ENCODE results near the gene IPO5. TPM values are rescaled to one million over a fixed set of nuclear protein-coding genes. Genes with fewer than 3 reads are reported as not detected.

Gene IPO5
- total RNA-seq, 1 experiment from 2014 or later: 126 TPM

- H3K9me3 ChIP-seq (ENCODE audit: insufficient read depth, low read depth): no peaks in the 10 kb centered on the region
- no peaks in the 10 kb centered on the region for H3K27me3 ChIP-seq (ENCODE audit: insufficient read depth, low read depth)
- H3K9me2 ChIP-seq (ENCODE audit: insufficient read depth): no peaks in the 10 kb centered on the region
- H4K20me1 ChIP-seq (ENCODE audit: insufficient read depth): peaks cover 34% of the 10 kb centered on the region
- peak overlapping the region; percentile 21; the same call in 1 of the 2 replicates for H3K27ac ChIP-seq
- BruUV-seq (replicated peaks): no TSS peak
- ChIA-PET POLR2A (ENCODE audit: unreplicated experiment) (interaction anchor here (0.7 kb wide), 1 partner anchor 23 kb away, joined by 4 read pairs; no protein-coding TSS in a partner anchor), CTCF (no interaction called here)
- H2AFZ ChIP-seq: no peak overlapping the region
- TF ChIP-seq EZH2 (IDR thresholded peaks at IDR 0.05; ENCODE audit: low read depth): no peak
- TF ChIP-seq CTCF (conservative IDR thresholded peaks at IDR 0.05): no peak
- peak overlapping the region; percentile 91 for H3K4me2 ChIP-seq
- peaks cover 63% of the 10 kb centered on the region for H3K79me2 ChIP-seq (ENCODE audit: low read depth)
- peaks cover 18% of the 10 kb centered on the region for H3K36me3 ChIP-seq (ENCODE audit: low read depth)
- H3K4me1 ChIP-seq (replicated peaks; ENCODE audit: insufficient read depth): peaks cover 21% of the 10 kb centered on the region
- intact Hi-C loops (cut with micrococcal nuclease; ENCODE audit: unreplicated experiment): no loop called here
- peaks cover 15% of the 10 kb centered on the region; the same call in 1 of the 2 replicates for H3F3A ChIP-seq (ENCODE audit: insufficient read depth, low read depth)
- H3K4me3 ChIP-seq: peak overlapping the region; percentile 92
- no peak for DNase-seq
Measured at GRCh38 chr13:97979051-97979450, 25.6 kb downstream of the IPO5 start.

DNA sequence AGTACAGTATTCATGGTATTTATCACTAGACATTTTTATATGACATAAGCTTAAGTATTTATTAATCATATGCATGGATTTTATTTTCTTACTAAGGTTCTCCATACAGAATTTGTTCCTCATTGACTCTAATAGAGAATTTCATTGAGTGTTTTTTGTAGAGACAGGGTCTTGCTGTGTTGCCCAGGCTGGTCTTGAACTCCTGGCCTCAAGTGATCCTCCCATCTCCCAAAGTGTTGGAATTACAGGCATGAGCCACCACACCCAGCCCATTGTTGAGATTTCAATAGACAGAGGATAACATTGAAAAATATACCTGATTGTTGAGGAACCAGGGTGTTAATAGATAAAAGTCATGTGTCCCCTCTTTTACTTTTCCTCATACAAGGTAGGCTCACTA lies 26.1 kb downstream of the IPO5 start:
- H4K20me1 ChIP-seq (ENCODE audit: insufficient read depth): peaks cover 34% of the 10 kb centered on the region
- ChIA-PET POLR2A (ENCODE audit: unreplicated experiment) (interaction anchor here (0.7 kb wide), 1 partner anchor 22 kb away, joined by 4 read pairs; no protein-coding TSS in a partner anchor), CTCF (no interaction called here)
- H3K4me3 ChIP-seq: peak overlapping the region; percentile 92; the same call in 1 of the 2 replicates
- H3K4me1 ChIP-seq (replicated peaks; ENCODE audit: insufficient read depth): peaks cover 21% of the 10 kb centered on the region
- peaks cover 63% of the 10 kb centered on the region for H3K79me2 ChIP-seq (ENCODE audit: low read depth)
- peak overlapping the region; percentile 91; the same call in 1 of the 2 replicates for H3K4me2 ChIP-seq
- H3K27ac ChIP-seq: no peak overlapping the region
- intact Hi-C loops (cut with micrococcal nuclease; ENCODE audit: unreplicated experiment): no loop called here
- no TSS peak for BruUV-seq (replicated peaks)
- H3K36me3 ChIP-seq (ENCODE audit: low read depth): peaks cover 23% of the 10 kb centered on the region
- H3K27me3 ChIP-seq (ENCODE audit: insufficient read depth, low read depth): no peaks in the 10 kb centered on the region
- H3K9me3 ChIP-seq (ENCODE audit: insufficient read depth, low read depth): no peaks in the 10 kb centered on the region
- no peak for DNase-seq
- TF ChIP-seq CTCF (conservative IDR thresholded peaks at IDR 0.05): no peak
- no peak for TF ChIP-seq EZH2 (IDR thresholded peaks at IDR 0.05; ENCODE audit: low read depth)
- H3F3A ChIP-seq (ENCODE audit: insufficient read depth, low read depth): peaks cover 15% of the 10 kb centered on the region; the same call in 1 of the 2 replicates
- no peaks in the 10 kb centered on the region for H3K9me2 ChIP-seq (ENCODE audit: insufficient read depth)
- H2AFZ ChIP-seq: no peak overlapping the region

GRCh38 chr13:97982286-97982685 lies 28.8 kb downstream of the IPO5 start:
- H3K4me2 ChIP-seq: no peak overlapping the region
- intact Hi-C loops (cut with micrococcal nuclease; ENCODE audit: unreplicated experiment): loop anchor here (2.0 kb wide), 1 partner anchor 71 kb away; no protein-coding TSS in a partner anchor
- H3K36me3 ChIP-seq (ENCODE audit: low read depth): peaks cover 48% of the 10 kb centered on the region

More at GRCh38 chr13:97982286-97982685, 28.8 kb downstream of the IPO5 start:
- Histone ChIP-seq H3F3A (ENCODE audit: insufficient read depth, low read depth) (peaks cover 10% of the 10 kb centered on the region; the same call in 1 of the 2 replicates), H3K27ac (no peak overlapping the region), H4K20me1 (ENCODE audit: insufficient read depth) (peaks cover 40% of the 10 kb centered on the region), H3K9me2 (ENCODE audit: insufficient read depth) (no peaks in the 10 kb centered on the region), H3K79me2 (ENCODE audit: low read depth) (peaks cover 59% of the 10 kb centered on the region), H2AFZ (no peak overlapping the region), H3K4me1 (replicated peaks; ENCODE audit: insufficient read depth) (peaks cover 21% of the 10 kb centered on the region), H3K27me3 (ENCODE audit: insufficient read depth, low read depth) (no peaks in the 10 kb centered on the region), H3K4me3 (no peak overlapping the region), H3K9me3 (ENCODE audit: insufficient read depth, low read depth) (no peaks in the 10 kb centered on the region)
- TF ChIP-seq CTCF (conservative IDR thresholded peaks at IDR 0.05) (no peak), EZH2 (IDR thresholded peaks at IDR 0.05; ENCODE audit: low read depth) (no peak)
- no TSS peak for BruUV-seq (replicated peaks)
- CTCF ChIA-PET: interaction anchor here (0.6 to 0.7 kb wide), 2 partner anchors 18 to 728 kb away, joined by 3 to 6 read pairs; no protein-coding TSS in a partner anchor
- DNase-seq: no peak
- POLR2A ChIA-PET (ENCODE audit: unreplicated experiment): no interaction called here
